NB4 (cell line): ENCODE data around the gene ALDH3A2.

Experiments
- DNase-seq: peaks from one replicate; pipeline ENCODE4 v3.0.0; 2010; ENCODE audit warnings: low read depth
- H3K4me3 ChIP-seq: one replicate; pipeline ENCODE4 v1.5.1; 2011; ENCODE audit warnings: mild to moderate bottlenecking, low read depth, low read length, moderate library complexity
- CTCF ChIP-seq: IDR thresholded peaks from one replicate; pipeline ENCODE4 v1.5.1; 2012; ENCODE audit warnings: low read depth, low read length
- MAX ChIP-seq: IDR thresholded peaks from 2 replicates; pipeline ENCODE4 v1.6.1; 2011; ENCODE audit warnings: low read depth, low read length
- MYC ChIP-seq: IDR thresholded peaks from 2 replicates; pipeline ENCODE4 v1.6.1; 2011; ENCODE audit warnings: low read depth, low read length
- POLR2A ChIP-seq: IDR thresholded peaks from 2 replicates; pipeline ENCODE4 v1.6.1; 2011; ENCODE audit warnings: mild to moderate bottlenecking; ENCODE audit not compliant: insufficient read length; ENCODE audit errors: extremely low read depth

Gene ALDH3A2

GRCh38 chr17:19646788-19647696, 1.5 kb upstream of the ALDH3A2 start:
- DNase-seq: peak; percentile 64
- TF ChIP-seq MYC (no peak), CTCF (no peak), POLR2A (no peak), MAX (no peak)
- peak overlapping the region; percentile 76 for H3K4me3 ChIP-seq

- peak; percentile 97 for DNase-seq
- TF ChIP-seq CTCF (no peak), MYC (peak; percentile 89), MAX (peak; percentile 83), POLR2A (no peak)
- H3K4me3 ChIP-seq: peak overlapping the region; percentile 76
Measured at GRCh38 chr17:19647697-19648474, 665 bp upstream of the ALDH3A2 start.

GRCh38 chr17:19649274-19649541, 657 bp downstream of the ALDH3A2 start:
- DNase-seq: no peak
- TF ChIP-seq POLR2A (no peak), CTCF (no peak), MYC (no peak), MAX (no peak)

GRCh38 chr17:19650826-19651225, 2.3 kb downstream of the ALDH3A2 start:
- no peak for DNase-seq
- no peak for TF ChIP-seq POLR2A
- no peak for TF ChIP-seq CTCF
- no peak for TF ChIP-seq MYC
- TF ChIP-seq MAX: no peak
- H3K4me3 ChIP-seq: peak overlapping the region; percentile 45

More at GRCh38 chr17:19649274-19649541, 657 bp downstream of the ALDH3A2 start:
- peak overlapping the region; percentile 76 for H3K4me3 ChIP-seq

GRCh38 chr17:19651451-19652238, 3.1 kb downstream of the ALDH3A2 start:
- DNase-seq: no peak
- H3K4me3 ChIP-seq: peak overlapping the region; percentile 45
- TF ChIP-seq POLR2A: no peak
- TF ChIP-seq MYC: no peak
- TF ChIP-seq CTCF: no peak
- no peak for TF ChIP-seq MAX
